Mucosa of rectum (tissue), 2 donors: ENCODE data around the gene IBTK.
"Not testable (repeated sequence)": the region's sequence is repeated elsewhere in the genome, so short reads cannot be mapped to it uniquely, and the experiment has no call there.

ENCODE experiments used
- H3K27ac ChIP-seq, 2 donors: one replicate each; pipeline ENCODE4 v1.7.0; 2013; ENCODE audit warnings: inconsistent platforms in 2 of 2, low read depth in 2 of 2, low read length in 2 of 2
- H3K27me3 ChIP-seq, 2 donors: one replicate each; pipeline ENCODE4 v1.7.0; 2013; ENCODE audit warnings: low read length in 2 of 2; ENCODE audit not compliant: control insufficient read depth in 2 of 2, insufficient read depth in 2 of 2
- H3K36me3 ChIP-seq, 2 donors: one replicate each; pipeline ENCODE4 v1.7.0; 2013; ENCODE audit warnings: low read length in 2 of 2; ENCODE audit not compliant: control insufficient read depth in 2 of 2, insufficient read depth in 2 of 2
- H3K4me1 ChIP-seq, 2 donors: one replicate each; pipeline ENCODE4 v1.7.0; 2013; ENCODE audit warnings: low read length in 2 of 2, mild to moderate bottlenecking in 1 of 2; ENCODE audit not compliant: control insufficient read depth in 2 of 2, insufficient read depth in 2 of 2
- H3K4me3 ChIP-seq, 2 donors: one replicate each; pipeline ENCODE4 v1.7.0; 2013; ENCODE audit warnings: low read length in 2 of 2
- H3K9ac ChIP-seq, 2 donors: one replicate each; pipeline ENCODE4 v1.7.0; 2013; ENCODE audit warnings: low read length in 2 of 2, low read depth in 1 of 2, mild to moderate bottlenecking in 1 of 2
- H3K9me3 ChIP-seq, 2 donors: one replicate each; pipeline ENCODE4 v1.7.0; 2013; ENCODE audit warnings: low read length in 2 of 2; ENCODE audit not compliant: control insufficient read depth in 2 of 2
- donor health status: healthy.
- donor health status: Normal muscosa, but diverticular disease.

IBTK gene

GRCh38 chr6:82179415-82179814, 68.1 kb downstream of the IBTK start:
- Histone ChIP-seq H3K27me3 (no peaks in the 10 kb centered on the region), H3K9me3 (no peaks in the 10 kb centered on the region), H3K4me3 (no peak overlapping the region), H3K4me1 (no peaks in the 10 kb centered on the region), H3K36me3 (peaks cover 19 to 20% of the 10 kb centered on the region in 2 donors), H3K27ac (no peak overlapping the region), H3K9ac (no peak overlapping the region)

- H3K27ac ChIP-seq = no peak overlapping the region
- H3K9me3 ChIP-seq = no peaks in the 10 kb centered on the region
- no peaks in the 10 kb centered on the region for H3K27me3 ChIP-seq
- no peaks in the 10 kb centered on the region for H3K4me1 ChIP-seq
- H3K36me3 ChIP-seq = peaks cover 19 to 20% of the 10 kb centered on the region in 2 donors
- no peak overlapping the region for H3K4me3 ChIP-seq
- H3K9ac ChIP-seq = no peak overlapping the region
These were observed 68.8 kb downstream of the IBTK start for GRCh38 chr6:82178759-82179112.

DNA sequence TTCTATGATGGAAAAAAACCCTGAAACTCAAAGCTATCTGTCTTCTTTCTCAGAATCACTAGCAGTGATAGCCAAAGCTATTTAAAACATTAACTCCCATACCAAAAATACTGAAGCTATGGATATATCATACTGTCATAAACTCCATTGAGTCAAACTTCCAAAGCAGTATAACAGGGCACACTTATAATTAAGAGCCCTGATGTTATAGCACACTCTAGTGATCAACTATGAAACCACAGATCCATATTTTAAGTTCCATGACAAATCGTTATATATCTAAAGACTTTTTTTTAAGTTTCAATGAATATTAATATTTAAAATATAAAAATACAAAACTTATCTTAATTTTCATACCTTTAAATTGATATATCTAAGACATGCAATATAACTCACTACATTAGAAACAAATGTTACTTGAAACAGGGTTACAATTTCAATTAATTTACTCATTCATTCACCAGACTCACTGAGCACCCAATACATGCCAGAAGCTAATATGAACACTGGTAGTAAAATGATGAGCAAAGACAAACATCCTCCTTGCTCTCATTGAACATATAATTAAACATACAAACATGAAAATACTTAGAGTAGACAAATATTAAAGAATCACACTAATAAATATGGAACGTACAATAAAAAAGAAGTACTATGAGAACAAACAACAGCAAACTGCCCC, 69.3 kb downstream of the IBTK start:
- H3K27ac ChIP-seq = no peak overlapping the region
- peaks cover 19 to 21% of the 10 kb centered on the region in 2 donors for H3K36me3 ChIP-seq
- H3K27me3 ChIP-seq = no peaks in the 10 kb centered on the region
- H3K9ac ChIP-seq = no peak overlapping the region
- no peaks in the 10 kb centered on the region for H3K9me3 ChIP-seq
- no peaks in the 10 kb centered on the region for H3K4me1 ChIP-seq
- H3K4me3 ChIP-seq = no peak overlapping the region

DNA sequence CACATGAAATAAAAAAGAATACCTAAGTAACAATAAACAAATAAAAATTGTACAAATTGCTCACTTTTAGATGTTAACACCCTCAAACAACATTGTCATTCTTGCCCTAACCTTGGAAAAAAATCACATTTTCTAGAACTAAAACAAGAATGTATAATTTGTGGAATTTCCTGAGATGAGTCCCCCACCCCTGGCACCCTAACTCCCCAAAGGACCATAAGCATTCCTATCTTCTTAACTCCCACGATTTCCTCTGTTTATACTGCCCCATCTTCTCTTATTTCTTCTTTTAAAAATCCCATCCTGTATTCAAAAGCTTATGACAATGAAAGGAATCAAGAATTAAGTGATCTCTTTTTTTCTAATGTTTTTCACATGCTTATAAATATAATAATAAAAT, 70.9 kb downstream of the IBTK start:
- Histone ChIP-seq H3K9me3 (no peaks in the 10 kb centered on the region), H3K27ac (no peak overlapping the region), H3K9ac (no peak overlapping the region), H3K4me1 (no peaks in the 10 kb centered on the region), H3K4me3 (no peak overlapping the region), H3K27me3 (no peaks in the 10 kb centered on the region), H3K36me3 (peaks cover 26 to 32% of the 10 kb centered on the region in 2 donors)

- H3K4me1 ChIP-seq = no peaks in the 10 kb centered on the region
- H3K9ac ChIP-seq = no peak overlapping the region
- H3K36me3 ChIP-seq = peaks cover 27 to 38% of the 10 kb centered on the region in 2 donors
- H3K4me3 ChIP-seq = no peak overlapping the region
- H3K27me3 ChIP-seq = no peaks in the 10 kb centered on the region
- no peak overlapping the region for H3K27ac ChIP-seq
- H3K9me3 ChIP-seq = no peaks in the 10 kb centered on the region
These were observed 75.0 kb downstream of the IBTK start for GRCh38 chr6:82172594-82172993.

- H3K4me1 ChIP-seq = no peaks in the 10 kb centered on the region
- H3K36me3 ChIP-seq = peaks cover 27 to 39% of the 10 kb centered on the region in 2 donors
- no peaks in the 10 kb centered on the region for H3K27me3 ChIP-seq
- H3K27ac ChIP-seq = no peak overlapping the region
- no peak overlapping the region for H3K4me3 ChIP-seq
- H3K9me3 ChIP-seq = no peaks in the 10 kb centered on the region
- no peak overlapping the region for H3K9ac ChIP-seq
These were observed 78.2 kb downstream of the IBTK start for GRCh38 chr6:82169138-82169876.

- no peaks in the 10 kb centered on the region for H3K9me3 ChIP-seq
- H3K4me3 ChIP-seq = no peak overlapping the region
- peaks cover 10 to 21% of the 10 kb centered on the region in 2 donors for H3K36me3 ChIP-seq
- H3K27me3 ChIP-seq = no peaks in the 10 kb centered on the region
- H3K27ac ChIP-seq = no peak overlapping the region
- no peak overlapping the region for H3K9ac ChIP-seq
- H3K4me1 ChIP-seq = no peaks in the 10 kb centered on the region
These were observed 81.1 kb downstream of the IBTK start for GRCh38 chr6:82166493-82166892.

- Histone ChIP-seq H3K36me3 (no peaks in the 10 kb centered on the region), H3K9ac (no peak overlapping the region), H3K9me3 (no peaks in the 10 kb centered on the region), H3K27ac (no peak overlapping the region), H3K4me3 (no peak overlapping the region), H3K4me1 (no peaks in the 10 kb centered on the region), H3K27me3 (no peaks in the 10 kb centered on the region)
These were observed 87.1 kb downstream of the IBTK start for GRCh38 chr6:82160255-82160990.

DNA sequence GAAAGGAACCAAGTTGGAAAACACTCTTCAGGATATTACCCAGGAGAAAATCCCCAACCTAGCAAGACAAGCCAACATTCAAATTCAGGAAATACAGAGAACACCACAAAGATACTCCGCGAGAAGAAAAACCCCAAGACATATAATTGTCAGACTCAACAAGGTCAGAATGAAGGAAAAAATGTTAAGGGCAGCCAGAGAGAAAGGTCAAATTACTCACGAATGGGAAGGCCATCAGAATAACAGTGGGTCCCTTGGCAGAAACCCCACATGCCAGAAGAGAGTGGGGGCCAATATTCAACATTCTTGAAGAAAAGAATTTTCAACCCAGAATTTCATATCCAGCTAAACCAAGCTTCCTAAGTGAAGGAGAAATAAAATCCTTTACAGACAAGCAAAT, 94.8 kb downstream of the IBTK start:
- H3K9me3 ChIP-seq, H3K36me3 ChIP-seq, H3K4me1 ChIP-seq, H3K27me3 ChIP-seq, H3K9ac ChIP-seq, H3K27ac ChIP-seq, H3K4me3 ChIP-seq: not testable (repeated sequence)

GRCh38 chr6:82151147-82151546, 96.4 kb downstream of the IBTK start:
- H3K4me3 ChIP-seq, H3K4me1 ChIP-seq, H3K9me3 ChIP-seq, H3K36me3 ChIP-seq, H3K27me3 ChIP-seq, H3K9ac ChIP-seq, H3K27ac ChIP-seq: not testable (repeated sequence)
